ENCODE results near the gene PHACTR1. TPM values are rescaled to one million over a fixed set of nuclear protein-coding genes. Genes with fewer than 3 reads are reported as not detected.

Gene PHACTR1
- polyA plus RNA-seq, 1 of the 3 experiments (the other 2 are of a cell fraction) = 0.12 TPM

DNA sequence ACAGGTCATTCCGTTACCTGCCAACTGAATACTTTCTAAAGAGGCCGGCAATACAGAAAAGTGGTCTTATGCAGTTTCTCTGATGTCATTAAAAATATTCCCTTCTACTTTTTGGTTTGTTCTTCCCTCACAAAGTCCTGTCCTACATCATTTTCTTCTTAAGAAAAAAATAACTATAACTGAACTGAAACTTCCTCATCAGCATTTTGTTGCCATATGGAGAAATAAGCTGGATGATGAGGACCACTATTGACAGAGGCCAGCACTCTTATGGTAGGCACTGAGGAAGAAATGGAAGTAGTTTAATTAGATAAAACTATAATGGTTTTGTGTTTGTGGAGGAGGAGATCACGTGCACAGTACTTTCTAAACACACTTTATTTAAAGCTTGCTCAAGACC lies 274.9 kb downstream of the PHACTR1 start:
- no peaks in the 10 kb centered on the region for H3K79me2 ChIP-seq (ENCODE audit: insufficient read depth)
- H3K4me1 ChIP-seq (ENCODE audit: control insufficient read depth in 1 of 2, insufficient read depth in 2 of 2, low read depth in 1 of 2, low read length in 1 of 2) = no peaks in the 10 kb centered on the region
- no peaks in the 10 kb centered on the region for H3K36me3 ChIP-seq (replicated peaks in 1 of 2; ENCODE audit: control insufficient read depth in 1 of 2, insufficient read depth in 2 of 2, low read length in 1 of 2)
- H3K27me3 ChIP-seq (ENCODE audit: insufficient read depth) = no peaks in the 10 kb centered on the region
- H3F3A ChIP-seq (replicated peaks; ENCODE audit: insufficient read depth) = no peaks in the 10 kb centered on the region
- TF ChIP-seq SIN3A (IDR thresholded peaks at IDR 0.05; ENCODE audit: borderline replicate concordance, low read depth, low read length) = no peak
- TF ChIP-seq JUND (IDR thresholded peaks at IDR 0.05) = no peak
- no peak for TF ChIP-seq USF2 (IDR thresholded peaks at IDR 0.05; ENCODE audit: borderline replicate concordance, low read depth, low read length)
- TF ChIP-seq RFX5 (IDR thresholded peaks at IDR 0.05; ENCODE audit: low read length) = no peak
- TF ChIP-seq SMC3 (IDR thresholded peaks at IDR 0.05; ENCODE audit: low read depth, low read length) = no peak
- TF ChIP-seq YY1 (IDR thresholded peaks at IDR 0.05; ENCODE audit: low read depth) = no peak
- no peak for TF ChIP-seq MXI1 (IDR thresholded peaks at IDR 0.05; ENCODE audit: low read depth, low read length)
- TF ChIP-seq, protein P1, sequence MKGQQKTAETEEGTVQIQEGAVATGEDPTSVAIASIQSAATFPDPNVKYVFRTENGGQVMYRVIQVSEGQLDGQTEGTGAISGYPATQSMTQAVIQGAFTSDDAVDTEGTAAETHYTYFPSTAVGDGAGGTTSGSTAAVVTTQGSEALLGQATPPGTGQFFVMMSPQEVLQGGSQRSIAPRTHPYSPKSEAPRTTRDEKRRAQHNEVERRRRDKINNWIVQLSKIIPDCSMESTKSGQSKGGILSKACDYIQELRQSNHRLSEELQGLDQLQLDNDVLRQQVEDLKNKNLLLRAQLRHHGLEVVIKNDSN (IDR thresholded peaks at IDR 0.05; ENCODE audit: borderline replicate concordance, low read depth) = no peak
- no peak for TF ChIP-seq REST (IDR thresholded peaks at IDR 0.05; ENCODE audit: low read depth, low read length)
- no peak for TF ChIP-seq NFIC (IDR thresholded peaks at IDR 0.05; ENCODE audit: borderline replicate concordance)
- no peak for TF ChIP-seq TCF12 (IDR thresholded peaks at IDR 0.05)
- no peak for TF ChIP-seq FOXJ3 (CRISPR knock-in tag; IDR thresholded peaks at IDR 0.05)
- no peak for TF ChIP-seq FOSL2 (IDR thresholded peaks at IDR 0.05; ENCODE audit: borderline replicate concordance, low read depth)
- no peak for TF ChIP-seq TAF1 (IDR thresholded peaks at IDR 0.05; ENCODE audit: borderline replicate concordance, low read depth, low read length)
- TF ChIP-seq RCOR1 (IDR thresholded peaks at IDR 0.05; ENCODE audit: low read length) = no peak
- TF ChIP-seq, protein P2, sequence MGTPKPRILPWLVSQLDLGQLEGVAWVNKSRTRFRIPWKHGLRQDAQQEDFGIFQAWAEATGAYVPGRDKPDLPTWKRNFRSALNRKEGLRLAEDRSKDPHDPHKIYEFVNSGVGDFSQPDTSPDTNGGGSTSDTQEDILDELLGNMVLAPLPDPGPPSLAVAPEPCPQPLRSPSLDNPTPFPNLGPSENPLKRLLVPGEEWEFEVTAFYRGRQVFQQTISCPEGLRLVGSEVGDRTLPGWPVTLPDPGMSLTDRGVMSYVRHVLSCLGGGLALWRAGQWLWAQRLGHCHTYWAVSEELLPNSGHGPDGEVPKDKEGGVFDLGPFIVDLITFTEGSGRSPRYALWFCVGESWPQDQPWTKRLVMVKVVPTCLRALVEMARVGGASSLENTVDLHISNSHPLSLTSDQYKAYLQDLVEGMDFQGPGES (IDR thresholded peaks at IDR 0.05; ENCODE audit: low read depth, low read length) = no peak
- no peak overlapping the region for H3K4me2 ChIP-seq
- no peaks in the 10 kb centered on the region for H3K9me3 ChIP-seq
- DNase-seq = no peak
- H2AFZ ChIP-seq (ENCODE audit: low read depth) = no peak overlapping the region
- WGBS (ENCODE audit: low lambda C conversion rate) = 55% methylated on average over 3 of the region's 3 CpGs
- H3K4me3 ChIP-seq (ENCODE audit: low read depth in 2 of 2, low read length in 1 of 2) = no peak overlapping the region
- H3K27ac ChIP-seq (ENCODE audit: low read depth in 2 of 2, low read length in 1 of 2) = no peak overlapping the region
- ChIA-PET CTCF (no interaction called here), POLR2A (no interaction called here)
- no peaks in the 10 kb centered on the region for H4K20me1 ChIP-seq (ENCODE audit: insufficient read depth)
- no peaks in the 10 kb centered on the region for H3K9me2 ChIP-seq
- no peak overlapping the region for H3K9ac ChIP-seq

Data from SK-N-SH (cell line).